ENCODE data around the gene TP73. TPM values are rescaled to one million over a fixed set of nuclear protein-coding genes. Genes with fewer than 3 reads are reported as not detected.

Gene TP73
- total and polyA plus RNA-seq, 2 donors: 0.09 to 0.63 TPM

- no peak overlapping the region for H3K4me3 ChIP-seq (ENCODE audit: low read depth, low read length)
- H3K36me3 ChIP-seq (ENCODE audit: insufficient read depth): no peaks in the 10 kb centered on the region
- no peak for DNase-seq (ENCODE audit: extremely low spot score)
These were observed 20.1 kb downstream of the TP73 start for GRCh38 chr1:3672231-3672970.

GRCh38 chr1:3672971-3673361 is 20.6 kb downstream of the TP73 start:
- no peak for DNase-seq (ENCODE audit: extremely low spot score)
- Histone ChIP-seq H3K4me3 (ENCODE audit: low read depth, low read length) (no peak overlapping the region), H3K36me3 (ENCODE audit: insufficient read depth) (no peaks in the 10 kb centered on the region), H3K4me1 (ENCODE audit: insufficient read depth) (no peaks in the 10 kb centered on the region), H3K27ac (ENCODE audit: low read depth) (no peak overlapping the region)
- 81% methylated on average over 17 of the region's 17 CpGs for WGBS

More at GRCh38 chr1:3672231-3672970, 20.1 kb downstream of the TP73 start:
- no peak overlapping the region for H3K27ac ChIP-seq (ENCODE audit: low read depth)
- 76% methylated on average over 21 of the region's 21 CpGs for WGBS
- no peaks in the 10 kb centered on the region for H3K4me1 ChIP-seq (ENCODE audit: insufficient read depth)

GRCh38 chr1:3673381-3674099 is 21.2 kb downstream of the TP73 start:
- Histone ChIP-seq H3K4me3 (ENCODE audit: low read depth, low read length) (no peak overlapping the region), H3K36me3 (ENCODE audit: insufficient read depth) (no peaks in the 10 kb centered on the region), H3K27ac (ENCODE audit: low read depth) (no peak overlapping the region), H3K4me1 (ENCODE audit: insufficient read depth) (no peaks in the 10 kb centered on the region)
- 83% methylated on average over 25 of the region's 25 CpGs for WGBS
- DNase-seq (ENCODE audit: extremely low spot score): no peak

GRCh38 chr1:3674100-3675094 is 22.1 kb downstream of the TP73 start:
- Histone ChIP-seq H3K36me3 (ENCODE audit: insufficient read depth) (no peaks in the 10 kb centered on the region), H3K4me1 (ENCODE audit: insufficient read depth) (no peaks in the 10 kb centered on the region), H3K27ac (ENCODE audit: low read depth) (no peak overlapping the region), H3K4me3 (ENCODE audit: low read depth, low read length) (no peak overlapping the region)
- DNase-seq (ENCODE audit: extremely low spot score): no peak
- 44% methylated on average over 30 of the region's 30 CpGs for WGBS

- Histone ChIP-seq H3K4me1 (ENCODE audit: insufficient read depth) (no peaks in the 10 kb centered on the region), H3K36me3 (ENCODE audit: insufficient read depth) (no peaks in the 10 kb centered on the region), H3K27ac (ENCODE audit: low read depth) (no peak overlapping the region), H3K4me3 (ENCODE audit: low read depth, low read length) (no peak overlapping the region)
- WGBS: 66% methylated on average over 11 of the region's 11 CpGs
- no peak for DNase-seq (ENCODE audit: extremely low spot score)
These were observed 23.1 kb downstream of the TP73 start for GRCh38 chr1:3675436-3675835.

GRCh38 chr1:3676581-3677470 is 24.5 kb downstream of the TP73 start:
- Histone ChIP-seq H3K36me3 (ENCODE audit: insufficient read depth) (no peaks in the 10 kb centered on the region), H3K27ac (ENCODE audit: low read depth) (no peak overlapping the region), H3K4me1 (ENCODE audit: insufficient read depth) (no peaks in the 10 kb centered on the region), H3K4me3 (ENCODE audit: low read depth, low read length) (no peak overlapping the region)
- WGBS: 78% methylated on average over 22 of the region's 22 CpGs
- DNase-seq (ENCODE audit: extremely low spot score): no peak

GRCh38 chr1:3677484-3677883 is 25.2 kb downstream of the TP73 start:
- WGBS: 79% methylated on average over 5 of the region's 5 CpGs
- H3K4me3 ChIP-seq (ENCODE audit: low read depth, low read length): no peak overlapping the region
- DNase-seq (ENCODE audit: extremely low spot score): no peak

GRCh38 chr1:3678361-3679097 is 26.2 kb downstream of the TP73 start:
- no peak overlapping the region for H3K27ac ChIP-seq (ENCODE audit: low read depth)
- no peak overlapping the region for H3K4me3 ChIP-seq (ENCODE audit: low read depth, low read length)
- 62% methylated on average over 21 of the region's 21 CpGs for WGBS
- H3K36me3 ChIP-seq (ENCODE audit: insufficient read depth): no peaks in the 10 kb centered on the region
- no peak for DNase-seq (ENCODE audit: extremely low spot score)
- H3K4me1 ChIP-seq (ENCODE audit: insufficient read depth): no peaks in the 10 kb centered on the region

More at GRCh38 chr1:3677484-3677883, 25.2 kb downstream of the TP73 start:
- H3K4me1 ChIP-seq (ENCODE audit: insufficient read depth): no peaks in the 10 kb centered on the region
- no peaks in the 10 kb centered on the region for H3K36me3 ChIP-seq (ENCODE audit: insufficient read depth)
- H3K27ac ChIP-seq (ENCODE audit: low read depth): no peak overlapping the region

- 83% methylated on average over 18 of the region's 18 CpGs for WGBS
- H3K4me3 ChIP-seq (ENCODE audit: low read depth, low read length): no peak overlapping the region
- no peak for DNase-seq (ENCODE audit: extremely low spot score)
- H3K27ac ChIP-seq (ENCODE audit: low read depth): no peak overlapping the region
- H3K4me1 ChIP-seq (ENCODE audit: insufficient read depth): no peaks in the 10 kb centered on the region
- H3K36me3 ChIP-seq (ENCODE audit: insufficient read depth): no peaks in the 10 kb centered on the region
These were observed 26.8 kb downstream of the TP73 start for GRCh38 chr1:3679098-3679555.

- no peak overlapping the region for H3K4me3 ChIP-seq (ENCODE audit: low read depth, low read length)
- 95% methylated on average over 9 of the region's 9 CpGs for WGBS
- no peak for DNase-seq (ENCODE audit: extremely low spot score)
- H3K36me3 ChIP-seq (ENCODE audit: insufficient read depth): no peaks in the 10 kb centered on the region
- H3K27ac ChIP-seq (ENCODE audit: low read depth): no peak overlapping the region
- no peaks in the 10 kb centered on the region for H3K4me1 ChIP-seq (ENCODE audit: insufficient read depth)
These were observed 27.6 kb downstream of the TP73 start for GRCh38 chr1:3679799-3680453.

- Histone ChIP-seq H3K4me1 (ENCODE audit: insufficient read depth) (no peaks in the 10 kb centered on the region), H3K4me3 (ENCODE audit: low read depth, low read length) (no peak overlapping the region), H3K36me3 (ENCODE audit: insufficient read depth) (no peaks in the 10 kb centered on the region), H3K27ac (ENCODE audit: low read depth) (no peak overlapping the region)
- DNase-seq (ENCODE audit: extremely low spot score): no peak
- WGBS: 70% methylated on average over 20 of the region's 20 CpGs
These were observed 28.3 kb downstream of the TP73 start for GRCh38 chr1:3680488-3681230.
